ENCODE results near the gene ZNF80. TPM values are rescaled to one million over a fixed set of nuclear protein-coding genes. Genes with fewer than 3 reads are reported as not detected.

Gene ZNF80
- total RNA-seq, 1 donor from 2014 or later, result not detected

DNA sequence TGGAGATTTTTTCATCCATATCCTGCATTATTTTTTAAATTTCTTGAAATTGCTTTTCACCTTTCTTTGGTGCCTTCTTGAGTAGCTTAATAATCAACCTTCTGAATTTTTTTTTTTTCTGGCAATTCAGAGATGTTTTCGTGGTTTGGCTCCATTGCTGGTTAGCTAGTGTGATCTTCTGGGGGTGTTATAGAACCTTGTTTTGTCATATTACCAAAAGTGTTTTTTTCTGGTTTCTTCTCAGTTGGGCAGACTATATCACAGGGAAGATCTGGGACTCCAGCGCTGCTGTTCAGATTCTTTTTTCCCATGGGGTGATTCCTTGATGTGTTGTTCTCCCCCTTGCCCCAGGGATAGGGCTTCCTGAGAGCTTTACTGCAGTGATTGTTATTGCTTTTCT is 32.6 kb upstream of the ZNF80 start:
- Histone ChIP-seq H3K36me3 (ENCODE audit: control insufficient read depth, insufficient read depth, low read length) (no peaks in the 10 kb centered on the region), H3K4me3 (ENCODE audit: low read depth, low read length) (no peak overlapping the region), H3K27me3 (ENCODE audit: control insufficient read depth, insufficient read depth, low read length) (no peaks in the 10 kb centered on the region)
- DNase-seq (ENCODE audit: low read depth), result no peak
- no peak for FAIRE-seq
- TF ChIP-seq, protein P1, sequence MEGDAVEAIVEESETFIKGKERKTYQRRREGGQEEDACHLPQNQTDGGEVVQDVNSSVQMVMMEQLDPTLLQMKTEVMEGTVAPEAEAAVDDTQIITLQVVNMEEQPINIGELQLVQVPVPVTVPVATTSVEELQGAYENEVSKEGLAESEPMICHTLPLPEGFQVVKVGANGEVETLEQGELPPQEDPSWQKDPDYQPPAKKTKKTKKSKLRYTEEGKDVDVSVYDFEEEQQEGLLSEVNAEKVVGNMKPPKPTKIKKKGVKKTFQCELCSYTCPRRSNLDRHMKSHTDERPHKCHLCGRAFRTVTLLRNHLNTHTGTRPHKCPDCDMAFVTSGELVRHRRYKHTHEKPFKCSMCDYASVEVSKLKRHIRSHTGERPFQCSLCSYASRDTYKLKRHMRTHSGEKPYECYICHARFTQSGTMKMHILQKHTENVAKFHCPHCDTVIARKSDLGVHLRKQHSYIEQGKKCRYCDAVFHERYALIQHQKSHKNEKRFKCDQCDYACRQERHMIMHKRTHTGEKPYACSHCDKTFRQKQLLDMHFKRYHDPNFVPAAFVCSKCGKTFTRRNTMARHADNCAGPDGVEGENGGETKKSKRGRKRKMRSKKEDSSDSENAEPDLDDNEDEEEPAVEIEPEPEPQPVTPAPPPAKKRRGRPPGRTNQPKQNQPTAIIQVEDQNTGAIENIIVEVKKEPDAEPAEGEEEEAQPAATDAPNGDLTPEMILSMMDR (IDR thresholded peaks at IDR 0.05; ENCODE audit: insufficient read depth, low read length, severe bottlenecking), result no peak

DNA sequence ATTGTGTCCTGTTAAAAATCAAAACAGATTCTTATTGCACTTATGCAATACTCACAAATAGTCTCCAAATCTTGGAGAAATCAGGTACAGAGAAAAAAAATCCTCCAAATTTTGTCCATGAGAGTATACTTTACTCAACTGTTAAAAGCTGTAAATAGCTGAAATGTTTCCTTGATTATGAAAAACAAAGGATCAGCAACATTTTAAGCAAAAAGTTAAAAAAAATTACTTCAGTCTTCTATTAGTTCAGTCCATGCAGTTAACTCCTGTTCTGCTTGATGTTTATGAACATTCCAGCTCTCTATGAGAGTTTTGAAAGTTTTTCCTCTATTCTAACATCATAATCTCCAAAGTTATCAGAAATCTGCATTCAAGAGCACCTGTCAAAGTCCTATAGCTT is 22.8 kb upstream of the ZNF80 start:
- H3K27me3 ChIP-seq (ENCODE audit: control insufficient read depth, insufficient read depth, low read length), result no peaks in the 10 kb centered on the region
- FAIRE-seq (no peak), DNase-seq (ENCODE audit: low read depth) (no peak)
- no peak overlapping the region for H3K4me3 ChIP-seq (ENCODE audit: low read depth, low read length)
- TF ChIP-seq, protein P1 (IDR thresholded peaks at IDR 0.05; ENCODE audit: insufficient read depth, low read length, severe bottlenecking), result no peak
- no peaks in the 10 kb centered on the region for H3K36me3 ChIP-seq (ENCODE audit: control insufficient read depth, insufficient read depth, low read length)

DNA sequence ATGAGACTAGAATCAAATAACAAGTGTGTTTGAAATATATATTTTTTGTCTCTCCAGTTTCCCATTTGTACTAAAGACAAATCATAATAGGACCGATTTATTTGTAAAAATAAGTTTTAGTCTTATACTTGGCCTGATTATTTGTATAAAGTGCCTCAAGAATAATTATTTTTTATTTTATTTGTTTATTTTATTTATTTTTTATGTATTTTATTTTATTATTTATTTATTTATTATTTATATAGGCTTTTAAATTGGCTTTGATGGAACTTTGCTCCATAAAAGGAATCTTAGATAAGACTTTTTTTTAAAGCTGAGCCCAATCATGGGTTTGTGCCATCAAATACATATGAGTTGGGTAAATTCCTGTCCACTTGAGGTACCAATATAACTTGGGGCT is 22.2 kb upstream of the ZNF80 start:
- no peaks in the 10 kb centered on the region for H3K36me3 ChIP-seq (ENCODE audit: control insufficient read depth, insufficient read depth, low read length)
- H3K4me3 ChIP-seq (ENCODE audit: low read depth, low read length), result no peak overlapping the region
- FAIRE-seq, result no peak
- TF ChIP-seq, protein P1 (IDR thresholded peaks at IDR 0.05; ENCODE audit: insufficient read depth, low read length, severe bottlenecking), result no peak
- no peak for DNase-seq (ENCODE audit: low read depth)
- H3K27me3 ChIP-seq (ENCODE audit: control insufficient read depth, insufficient read depth, low read length), result no peaks in the 10 kb centered on the region

DNA sequence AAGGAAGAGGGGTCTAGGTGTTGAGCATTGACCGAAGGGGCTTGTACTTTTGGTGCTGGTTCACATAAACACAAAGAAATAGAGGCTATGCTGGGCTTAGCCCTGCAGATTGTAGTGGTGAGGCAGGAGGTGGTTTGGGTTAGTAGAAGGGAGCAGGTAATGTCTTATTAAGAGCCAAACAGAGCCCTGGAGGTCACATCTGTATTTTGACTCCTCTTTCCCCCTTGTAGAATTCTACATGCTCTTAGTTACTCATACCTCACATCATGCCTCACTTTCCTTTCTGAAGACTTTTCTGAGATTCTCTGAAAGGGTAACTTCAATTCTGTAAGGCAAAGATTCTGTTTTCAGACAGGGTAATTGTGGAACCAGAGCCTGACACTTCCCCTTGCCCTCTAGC is 16.1 kb upstream of the ZNF80 start:
- Histone ChIP-seq H3K4me3 (ENCODE audit: low read depth, low read length) (no peak overlapping the region), H3K27me3 (ENCODE audit: control insufficient read depth, insufficient read depth, low read length) (no peaks in the 10 kb centered on the region), H3K36me3 (ENCODE audit: control insufficient read depth, insufficient read depth, low read length) (no peaks in the 10 kb centered on the region)
- DNase-seq (ENCODE audit: low read depth), result no peak
- TF ChIP-seq, protein P1 (IDR thresholded peaks at IDR 0.05; ENCODE audit: insufficient read depth, low read length, severe bottlenecking), result no peak
- no peak for FAIRE-seq

DNA sequence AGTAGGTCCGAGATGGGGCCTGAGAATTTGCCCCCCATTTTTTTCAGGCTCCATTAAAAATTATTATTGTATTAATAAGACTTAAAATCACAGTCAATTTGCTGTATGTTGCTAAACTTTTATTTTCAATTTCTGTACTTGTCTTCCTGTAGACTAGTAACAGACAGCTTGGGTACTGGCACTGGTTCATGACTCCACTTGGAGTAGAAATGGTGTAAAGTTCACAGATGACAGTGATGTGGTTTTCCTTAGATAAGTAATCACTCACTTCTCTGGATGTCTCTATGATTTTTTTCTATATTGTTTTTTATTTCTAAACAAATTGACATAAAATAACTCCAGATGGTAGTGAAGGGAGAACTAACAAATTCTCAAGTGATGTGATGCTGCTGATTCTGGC is 15.6 kb upstream of the ZNF80 start:
- DNase-seq (ENCODE audit: low read depth), result no peak

DNA sequence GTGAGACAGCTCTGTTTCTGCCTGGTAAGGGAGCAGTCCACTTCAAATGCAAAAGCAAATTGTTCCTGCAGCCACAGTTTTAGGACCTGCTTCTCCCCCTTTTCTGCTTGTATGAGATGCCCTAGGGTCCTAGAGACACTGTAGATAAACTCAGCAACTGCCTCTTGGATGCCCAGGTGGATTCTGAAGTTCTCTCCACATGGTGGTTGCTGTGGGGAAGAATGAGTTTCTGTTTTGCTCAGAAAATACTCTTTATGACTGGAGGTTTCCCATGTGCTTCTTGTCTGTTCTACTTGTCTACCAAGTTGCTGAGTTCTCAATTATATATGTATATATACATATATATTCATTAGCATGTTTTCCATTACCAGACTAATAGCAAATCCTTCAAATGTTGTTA is 5.6 kb upstream of the ZNF80 start:
- DNase-seq (ENCODE audit: low read depth), result no peak
- no peaks in the 10 kb centered on the region for H3K27me3 ChIP-seq (ENCODE audit: control insufficient read depth, insufficient read depth, low read length)
- no peaks in the 10 kb centered on the region for H3K36me3 ChIP-seq (ENCODE audit: control insufficient read depth, insufficient read depth, low read length)
- no peak overlapping the region for H3K4me3 ChIP-seq (ENCODE audit: low read depth, low read length)
- FAIRE-seq, result no peak
- TF ChIP-seq, protein P1 (IDR thresholded peaks at IDR 0.05; ENCODE audit: insufficient read depth, low read length, severe bottlenecking), result no peak

More for the DNA sequence above, 15.6 kb upstream of the ZNF80 start:
- H3K27me3 ChIP-seq (ENCODE audit: control insufficient read depth, insufficient read depth, low read length), result no peaks in the 10 kb centered on the region
- H3K36me3 ChIP-seq (ENCODE audit: control insufficient read depth, insufficient read depth, low read length), result no peaks in the 10 kb centered on the region
- no peak for FAIRE-seq
- TF ChIP-seq, protein P1 (IDR thresholded peaks at IDR 0.05; ENCODE audit: insufficient read depth, low read length, severe bottlenecking), result no peak
- H3K4me3 ChIP-seq (ENCODE audit: low read depth, low read length), result no peak overlapping the region
